AG20443 (cell line): ENCODE results near the gene NOTCH4.
"Not testable (repeated sequence)": the region's sequence is repeated elsewhere in the genome, so short reads cannot be mapped to it uniquely, and the experiment has no call there.

Source experiments
- DNase-seq: peaks from one replicate; pipeline ENCODE4 v3.0.0; 2012; ENCODE audit warnings: low spot score, mixed read lengths

Gene NOTCH4

DNA sequence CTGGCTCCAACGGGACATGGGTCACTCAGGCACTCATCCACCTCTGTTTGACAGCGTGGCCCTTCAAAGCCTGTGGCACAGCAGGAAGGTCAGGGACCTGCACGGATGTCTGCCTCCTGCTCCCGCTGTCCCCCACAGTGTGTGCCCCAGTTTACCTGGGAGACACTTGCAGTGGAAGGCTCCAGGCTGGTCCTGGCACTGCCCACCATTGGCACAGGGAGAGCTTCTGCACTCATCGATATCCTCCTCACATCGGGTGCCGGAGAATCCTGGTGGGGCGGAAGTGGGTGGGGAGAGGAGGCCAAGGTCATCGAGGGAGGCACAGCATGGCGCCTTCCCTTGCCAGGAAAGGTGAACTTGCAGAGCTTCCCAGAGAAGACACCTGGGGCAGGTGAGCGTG is 6.9 kb downstream of the NOTCH4 start:
- no peak for DNase-seq

DNA sequence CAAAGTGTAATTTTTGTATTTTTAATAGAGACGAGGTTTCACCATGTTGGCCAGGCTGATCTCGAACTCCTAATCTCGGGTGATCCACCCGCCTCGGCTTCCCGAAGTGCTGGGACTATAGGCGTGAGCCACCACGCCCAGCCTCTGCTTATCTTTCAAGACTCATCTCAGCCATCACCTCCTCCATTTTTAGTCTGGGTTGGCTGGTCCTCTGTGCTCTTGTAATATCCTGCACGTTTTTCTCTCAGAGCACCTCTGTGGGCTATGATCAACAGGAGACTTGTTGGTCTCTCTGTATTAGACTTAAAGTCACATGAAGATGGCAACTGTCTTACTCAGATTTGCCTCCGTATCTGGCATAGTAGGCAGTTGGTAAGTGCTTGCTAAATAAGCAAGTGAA is 7.6 kb downstream of the NOTCH4 start:
- no peak for DNase-seq

DNA sequence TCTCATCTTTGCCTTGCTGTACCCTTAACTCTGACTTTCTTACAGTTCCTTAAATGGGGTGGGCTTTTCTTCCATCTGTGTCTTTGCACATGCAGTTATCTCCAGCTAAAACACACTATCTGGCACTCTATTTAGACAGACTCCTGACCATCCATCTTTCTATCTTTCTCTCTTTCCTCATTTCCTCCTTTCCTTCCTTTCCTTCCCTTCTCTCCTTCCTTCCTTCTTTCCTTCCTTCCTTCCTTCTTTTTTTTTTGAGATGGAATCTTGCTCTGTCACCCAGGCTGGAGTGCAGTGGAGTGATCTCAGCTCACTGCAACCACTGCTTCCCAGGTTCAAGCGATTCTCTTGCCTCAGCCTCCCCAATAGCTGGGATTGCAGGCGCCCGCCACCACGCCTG is 8.2 kb downstream of the NOTCH4 start:
- no peak for DNase-seq

DNA sequence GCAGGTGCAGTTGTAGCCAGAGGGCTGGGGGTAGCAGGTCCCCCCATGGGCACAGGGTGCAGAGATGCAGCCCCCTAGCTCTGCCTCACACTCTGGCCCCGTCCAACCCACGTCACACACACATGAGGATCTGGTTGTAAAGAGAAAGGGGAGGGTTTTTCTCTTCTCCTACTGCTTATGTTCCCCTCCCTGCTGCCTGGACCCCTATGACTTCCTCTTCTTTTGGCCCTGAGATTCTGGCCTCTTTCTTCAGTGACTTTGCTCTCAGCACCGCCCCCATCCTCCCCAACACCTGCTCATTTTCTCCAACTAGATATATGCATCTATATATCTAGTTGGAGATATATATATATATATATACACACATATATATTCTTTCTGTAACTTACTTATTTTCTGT is 9.7 kb downstream of the NOTCH4 start:
- no peak for DNase-seq

DNA sequence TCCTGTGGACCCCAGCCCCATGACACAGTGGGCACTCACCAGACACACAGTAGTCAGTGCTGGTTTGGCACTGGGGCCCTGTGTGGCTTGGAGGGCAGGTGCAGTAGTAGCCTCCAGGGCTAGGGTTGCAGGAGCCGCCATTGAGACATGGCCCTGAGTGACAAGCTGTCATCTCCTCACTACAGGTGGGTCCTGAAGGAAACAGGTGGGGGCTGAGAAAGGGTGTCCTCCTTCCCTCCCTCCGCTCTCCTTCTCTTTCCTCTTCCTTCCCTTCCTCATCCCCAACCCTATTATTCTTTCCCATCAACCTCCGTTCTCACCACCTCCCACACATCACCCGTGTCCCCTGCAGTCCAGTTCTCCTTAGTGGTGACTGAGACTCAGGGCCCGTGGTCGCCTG is 10.2 kb downstream of the NOTCH4 start:
- no peak for DNase-seq

DNA sequence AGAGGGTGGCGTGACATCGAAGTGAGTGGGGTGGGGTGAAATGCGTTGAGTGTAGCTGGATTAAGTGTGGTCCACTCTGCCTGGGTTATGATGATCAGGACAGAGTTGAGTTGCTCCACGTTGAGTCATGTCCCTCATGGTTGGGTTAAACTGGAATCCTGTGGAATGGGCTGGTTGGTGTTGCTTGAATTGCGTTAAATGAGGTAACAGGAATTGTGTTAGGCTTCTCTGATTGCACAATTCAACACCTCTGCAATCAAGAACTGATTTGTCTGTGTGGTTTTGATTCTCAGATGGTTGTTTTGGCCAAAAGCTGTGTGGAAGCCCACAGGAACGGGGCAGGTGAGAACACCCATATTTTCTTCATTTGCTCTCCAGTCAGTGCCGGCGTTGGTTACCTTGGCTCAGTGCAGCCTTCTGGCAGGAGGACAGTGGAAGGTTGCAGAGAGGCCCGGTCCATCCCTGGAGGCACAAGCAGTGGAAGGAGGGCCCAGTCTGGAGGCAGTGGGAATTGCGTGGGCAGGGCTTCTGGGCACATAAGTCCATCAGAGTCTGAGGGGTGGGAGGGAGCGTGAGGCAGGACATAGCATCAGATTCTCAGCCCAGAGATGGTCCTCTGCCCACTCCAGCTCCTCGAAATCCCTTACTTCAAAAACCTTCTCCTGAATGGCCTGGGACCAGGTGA is 11.6 kb downstream of the NOTCH4 start:
- DNase-seq = no peak

DNA sequence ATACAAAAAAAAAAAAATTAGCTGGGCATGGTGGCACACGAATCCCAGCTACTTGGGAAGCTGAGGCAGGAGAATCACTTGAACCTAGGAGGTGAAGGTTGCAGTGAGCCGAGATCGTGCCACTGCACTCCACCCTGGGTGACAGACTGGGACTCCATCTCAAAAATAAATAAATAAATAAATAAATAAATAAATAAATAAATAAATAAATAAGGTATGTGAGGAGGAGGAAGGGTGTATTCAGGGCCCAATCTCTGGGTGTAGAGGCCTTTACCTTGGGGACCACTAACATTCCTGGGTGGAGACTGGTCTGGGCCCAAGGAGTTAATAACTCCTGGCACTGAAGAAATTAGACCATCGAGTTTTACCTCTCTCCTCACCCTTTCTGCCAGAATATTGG is 12.4 kb downstream of the NOTCH4 start:
- DNase-seq = not testable (repeated sequence)

DNA sequence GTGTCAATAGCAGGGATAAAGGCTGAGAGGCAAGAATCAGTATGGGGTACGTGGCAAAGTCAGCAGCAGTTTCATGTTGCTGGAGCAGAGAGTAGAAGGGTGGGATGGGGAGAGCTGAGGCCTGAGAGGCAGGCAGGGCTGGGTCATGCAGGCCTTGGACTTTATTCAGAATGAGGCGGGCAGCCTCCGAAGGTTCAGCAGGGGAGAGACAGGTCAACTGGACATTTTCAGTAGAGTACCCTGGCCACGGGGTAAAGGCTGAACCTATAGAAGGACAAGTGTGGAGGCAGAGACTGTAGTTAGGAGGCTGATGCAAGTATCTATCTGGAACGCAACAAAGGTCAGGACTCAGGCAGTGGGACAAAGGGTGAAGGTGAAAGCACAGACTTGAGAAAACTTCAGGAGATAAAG is 13.7 kb downstream of the NOTCH4 start:
- DNase-seq = no peak

DNA sequence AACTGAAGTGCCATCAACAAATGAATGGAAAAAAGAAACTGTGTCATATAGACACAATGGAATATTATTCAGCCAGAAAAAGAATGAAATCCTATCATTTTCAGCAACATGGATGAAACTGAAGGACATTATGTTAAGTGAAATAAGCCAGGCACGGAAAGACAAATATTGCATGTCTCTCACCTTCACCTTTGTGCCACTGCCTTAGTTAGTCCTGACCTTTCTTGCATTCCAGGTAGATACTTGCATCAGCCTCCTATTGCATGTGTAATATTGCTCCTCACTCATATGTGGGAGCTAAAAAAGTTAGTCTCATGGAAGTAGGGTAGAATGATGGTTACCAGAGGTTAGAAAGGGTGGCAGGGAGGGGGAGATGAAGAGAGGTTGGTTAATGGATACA is 14.9 kb downstream of the NOTCH4 start:
- no peak for DNase-seq

DNA sequence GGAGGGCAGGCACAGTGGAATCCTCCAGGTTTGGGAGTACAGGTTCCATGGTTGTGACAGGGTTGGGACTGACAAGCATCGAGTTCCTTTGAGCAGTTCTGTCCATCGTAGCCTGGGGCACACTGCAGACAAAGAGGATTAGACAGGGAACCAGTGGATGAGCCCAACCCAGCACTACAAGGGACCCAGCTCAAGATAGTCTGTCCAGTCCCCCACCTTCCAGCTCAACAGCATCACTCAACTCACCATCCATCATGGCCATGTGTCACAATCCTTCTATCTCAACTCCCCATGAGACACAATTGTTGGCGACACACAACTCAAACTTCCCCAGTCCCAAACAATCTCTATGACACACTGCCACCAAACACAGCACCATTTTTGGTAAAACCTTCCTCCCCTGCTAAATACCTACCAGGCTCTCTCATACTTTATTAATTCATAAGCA is 19.6 kb downstream of the NOTCH4 start:
- DNase-seq = no peak

DNA sequence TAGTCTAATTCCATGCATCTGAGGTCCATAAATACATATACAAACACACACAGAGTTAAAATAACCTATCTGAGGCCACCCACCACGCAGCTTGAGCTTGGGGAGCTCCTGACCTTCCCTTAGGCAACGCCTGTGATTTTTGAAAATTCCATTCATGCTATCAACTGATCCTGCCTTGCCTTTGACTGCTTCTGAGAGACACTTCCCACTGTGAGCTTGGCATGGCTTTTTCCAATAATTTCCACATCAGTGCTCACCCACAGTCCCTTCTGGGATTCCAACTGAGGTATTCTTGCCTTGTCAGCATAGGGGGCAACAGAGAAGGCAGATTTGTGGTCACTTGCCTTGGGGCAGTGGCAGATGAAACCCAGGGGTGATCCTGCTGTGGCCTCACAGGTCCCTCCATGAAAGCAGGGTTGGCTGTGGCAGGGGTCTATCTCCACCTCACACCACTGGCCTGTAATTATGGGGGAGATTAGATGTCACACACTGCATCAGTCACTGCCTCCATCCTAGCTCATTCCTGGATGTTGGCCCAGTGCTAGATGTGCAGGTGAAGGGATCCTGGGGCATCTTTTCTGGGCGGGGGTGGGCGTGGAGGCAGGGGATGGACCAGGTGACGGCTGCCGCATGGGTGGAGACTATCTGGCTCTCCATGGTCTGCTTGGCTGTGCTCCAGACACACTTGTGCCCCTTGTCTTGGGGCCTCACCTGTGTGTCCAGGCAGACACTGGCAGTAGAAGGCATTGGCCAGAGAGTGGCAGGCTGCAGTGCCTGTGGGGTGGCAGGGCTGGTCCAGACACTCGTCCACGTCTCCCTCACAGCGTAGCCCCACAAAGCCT is 20.2 kb downstream of the NOTCH4 start:
- no peak for DNase-seq

DNA sequence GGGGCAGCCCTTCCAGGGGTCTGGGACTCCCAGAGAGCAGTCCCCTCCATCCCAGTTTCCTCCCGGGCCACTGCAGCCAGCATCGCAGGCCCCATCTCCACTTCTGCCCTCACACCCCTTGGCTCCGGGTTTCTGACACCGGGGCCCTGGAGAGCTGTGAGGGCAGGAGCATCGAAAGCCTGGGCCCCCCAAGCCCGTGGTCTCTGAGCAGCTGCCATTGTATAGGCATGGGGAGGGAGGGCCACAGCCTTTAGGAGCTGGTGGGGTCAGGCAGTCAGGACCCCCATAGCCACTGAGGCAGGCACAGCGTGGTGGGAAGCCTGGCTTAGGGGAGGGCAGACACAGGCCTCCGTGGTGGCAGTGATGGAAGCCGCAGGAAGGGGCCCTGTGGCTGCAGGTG is 21.7 kb downstream of the NOTCH4 start:
- no peak for DNase-seq

DNA sequence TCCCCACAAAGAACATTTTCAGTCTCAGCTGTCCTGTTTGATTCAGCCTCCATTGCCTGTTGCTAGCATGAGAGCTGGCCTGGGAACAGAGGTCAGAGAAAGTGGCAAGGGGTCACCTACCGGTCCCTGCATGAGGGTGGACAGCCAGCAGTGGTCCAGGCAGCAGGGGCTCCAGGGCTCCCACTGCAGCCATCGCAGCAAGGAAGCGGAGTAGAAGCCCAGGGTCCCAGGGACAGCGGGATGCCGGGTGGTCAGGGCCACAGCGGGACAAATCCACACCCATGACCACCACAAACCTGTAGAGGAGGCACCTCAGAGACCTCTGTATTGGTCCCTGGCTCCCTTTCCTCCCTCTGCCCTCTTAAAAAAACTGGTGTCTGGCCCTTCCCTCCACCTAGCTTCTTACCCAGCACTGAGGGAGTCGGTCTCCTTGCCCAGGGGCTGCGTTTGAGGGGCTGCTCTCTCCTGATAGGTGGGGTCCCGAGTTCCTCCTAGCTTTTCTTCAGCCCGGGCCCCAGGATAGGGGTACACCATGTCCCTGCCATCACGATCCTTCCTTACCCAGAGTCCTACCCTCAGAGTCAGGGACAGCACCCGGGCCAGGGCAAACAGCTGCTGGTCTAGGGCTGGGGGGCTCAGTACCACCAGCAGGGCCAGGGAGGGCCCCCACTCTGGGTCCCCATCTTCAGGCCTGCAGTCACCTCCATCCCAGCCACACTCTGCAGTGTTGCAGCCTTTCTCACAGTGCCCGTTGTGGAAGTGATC is 23.0 kb downstream of the NOTCH4 start:
- no peak for DNase-seq

DNA sequence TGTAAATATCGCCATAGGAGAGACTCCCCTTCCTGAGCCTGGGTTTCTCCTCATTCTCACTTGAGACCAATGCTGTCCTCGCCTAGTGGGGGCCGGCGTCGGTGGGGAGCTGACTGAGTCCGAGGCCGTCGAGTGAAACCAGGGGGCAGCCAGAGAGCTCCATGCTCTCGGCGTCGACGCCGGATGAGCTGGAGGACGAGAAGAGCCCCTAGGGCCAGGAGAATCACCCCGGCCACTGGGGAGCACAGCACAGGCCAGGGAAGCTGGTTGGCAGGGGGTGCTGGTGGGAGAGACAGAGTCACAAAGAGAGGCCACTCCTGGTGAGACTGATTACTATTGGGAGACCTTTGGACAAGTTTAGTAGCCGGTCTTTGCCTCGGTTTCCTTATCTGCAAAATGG is 25.0 kb downstream of the NOTCH4 start:
- no peak for DNase-seq

DNA sequence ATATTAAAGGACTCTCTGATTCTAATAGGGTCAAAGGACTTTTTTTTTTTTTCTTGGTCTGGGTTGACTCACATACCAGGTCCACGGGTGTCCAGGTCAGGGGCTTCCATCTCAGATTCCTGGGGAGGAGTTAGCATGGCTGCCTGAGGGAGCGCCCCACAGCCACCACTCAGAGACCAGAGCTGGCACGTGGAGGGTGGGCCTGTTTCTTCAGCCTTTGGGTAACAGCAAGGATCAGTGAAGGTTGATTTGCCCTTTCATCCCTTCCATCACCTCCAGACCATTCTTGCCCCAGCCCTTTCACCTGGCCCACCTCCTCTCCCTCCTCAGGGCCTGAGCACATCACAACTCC is 25.5 kb downstream of the NOTCH4 start:
- DNase-seq = no peak

DNA sequence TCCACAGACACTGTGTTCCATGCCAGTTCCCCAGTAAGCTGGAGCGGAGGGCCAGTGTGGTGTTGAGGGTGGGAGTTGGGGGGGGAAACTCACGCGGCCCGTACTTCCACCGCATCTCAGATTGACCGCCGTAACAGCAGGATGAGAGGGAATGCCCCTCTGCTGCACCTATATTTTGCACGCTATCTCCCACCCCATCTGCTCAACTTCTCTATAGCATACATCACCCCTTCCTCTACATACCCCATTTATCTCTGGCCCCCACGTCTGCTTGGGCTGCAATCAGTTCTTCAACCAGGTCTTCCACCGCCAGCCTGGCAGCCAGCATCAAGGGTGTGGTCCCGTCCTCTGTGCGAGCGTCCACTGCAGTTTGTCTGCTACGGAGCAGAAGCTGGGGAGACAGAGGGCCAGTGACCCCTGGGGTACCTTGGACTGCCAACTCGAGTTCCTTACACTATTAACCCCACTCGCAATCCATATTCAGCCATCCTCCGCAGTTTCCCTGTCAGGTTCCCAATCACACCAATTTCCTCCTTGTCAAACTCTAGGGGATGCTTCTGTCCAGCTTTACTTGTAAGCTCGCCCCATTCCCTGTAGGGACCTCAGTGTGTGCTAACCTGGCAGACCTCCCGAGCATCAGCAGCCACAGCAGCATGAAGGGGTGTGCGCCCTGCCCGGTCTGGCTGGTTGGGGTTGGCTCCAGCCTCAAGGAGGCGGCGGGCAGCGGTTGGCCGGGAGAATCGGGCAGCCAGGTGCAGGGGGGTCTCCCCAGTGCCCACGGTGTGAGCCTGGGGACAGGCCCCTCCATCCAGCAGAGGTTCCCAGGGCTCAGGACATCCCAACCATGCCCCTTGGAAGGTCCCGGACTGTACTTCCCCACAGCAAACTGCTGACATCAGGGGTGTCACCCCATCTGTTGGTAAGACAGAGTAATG is 26.9 kb downstream of the NOTCH4 start:
- no peak for DNase-seq

DNA sequence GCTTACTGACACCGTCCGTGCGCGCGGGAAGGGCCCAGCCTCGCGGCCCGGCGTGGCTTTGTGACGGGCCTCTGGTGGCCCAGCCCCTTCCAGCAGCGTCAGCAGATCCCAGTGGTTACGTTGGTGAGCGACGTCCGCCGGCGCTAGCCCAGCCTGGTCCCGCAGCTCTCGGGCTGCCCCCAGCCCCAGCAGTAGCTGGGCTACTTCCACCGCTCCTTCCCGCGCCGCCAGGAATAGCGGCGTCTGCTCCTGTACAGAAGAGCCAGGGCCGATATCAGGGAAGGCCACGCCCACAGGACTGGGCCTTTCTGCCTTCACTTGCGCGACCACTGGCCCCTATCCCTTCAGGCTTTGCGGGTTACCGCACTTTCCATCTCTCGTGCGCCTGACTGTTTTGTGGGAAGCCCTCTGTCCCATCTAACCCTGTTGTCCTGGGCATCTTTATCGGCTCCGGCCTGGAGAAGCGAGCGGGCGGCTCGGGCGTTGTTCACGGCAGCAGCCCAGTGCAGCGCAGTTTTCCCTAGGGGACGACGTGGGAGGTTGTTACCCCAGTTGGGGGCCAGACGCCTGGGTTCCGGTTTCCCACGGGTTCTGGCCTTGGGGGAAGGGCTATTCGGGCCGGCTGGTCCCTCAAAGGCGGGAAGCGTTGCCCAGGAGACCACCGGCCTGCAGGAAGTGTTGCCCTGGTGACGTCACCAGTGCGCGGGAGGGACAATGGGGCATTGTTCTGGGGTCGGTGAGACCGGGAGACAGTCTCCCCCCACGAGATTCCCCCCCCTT is 27.8 kb downstream of the NOTCH4 start:
- peak; percentile 75 for DNase-seq

DNA sequence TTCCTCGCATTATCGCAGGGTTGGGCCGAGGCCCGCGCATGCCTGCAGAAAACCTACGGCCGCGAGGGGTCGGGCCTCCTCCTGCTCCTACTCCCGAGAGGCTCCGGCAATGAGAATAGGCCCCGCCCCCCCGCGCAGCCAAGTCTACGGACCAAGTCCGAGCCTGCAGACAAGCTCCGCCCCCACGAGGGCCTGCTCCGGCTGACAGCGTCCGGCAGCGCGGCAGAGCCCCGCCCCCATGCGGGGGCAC is 28.3 kb downstream of the NOTCH4 start:
- DNase-seq = peak; percentile 98

DNA sequence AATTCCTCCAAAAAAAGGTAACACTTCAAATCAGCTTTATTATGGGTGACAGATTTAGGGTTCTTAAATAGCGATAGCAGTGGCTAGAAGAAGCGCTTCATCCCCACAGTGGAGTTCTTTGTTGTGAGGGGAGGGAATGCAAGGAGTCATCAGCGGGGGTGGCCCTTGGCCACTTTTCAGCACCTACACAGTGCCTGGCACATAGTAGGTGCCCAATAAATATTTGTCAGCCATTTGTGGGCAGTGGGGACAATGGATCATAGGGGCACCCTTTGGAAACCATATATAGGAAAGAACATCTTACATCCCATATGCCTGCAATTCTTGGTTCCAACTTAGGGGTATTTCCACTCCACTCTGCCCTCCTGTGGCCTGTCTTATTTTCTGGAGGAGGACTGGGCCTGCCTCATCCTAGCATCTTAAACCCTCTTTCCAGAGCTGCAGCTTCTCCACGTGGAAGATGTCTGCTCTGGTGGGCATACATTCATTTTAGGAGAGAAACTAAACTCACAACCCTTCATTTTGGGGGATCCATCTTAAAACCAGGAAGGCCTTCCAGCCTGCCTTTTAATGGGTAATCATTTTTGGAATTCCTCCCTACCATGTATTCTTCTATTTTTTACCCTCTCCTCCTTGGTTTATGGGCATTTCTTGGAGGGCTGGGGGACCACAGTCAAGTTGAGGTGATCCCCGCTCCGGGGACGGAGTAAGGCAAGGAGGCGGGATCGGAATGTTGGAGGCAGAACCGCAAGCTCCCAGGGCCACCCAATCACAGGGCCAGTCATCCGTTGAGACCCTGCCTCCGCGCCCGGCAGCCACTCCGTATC is 28.8 kb downstream of the NOTCH4 start:
- no peak for DNase-seq

DNA sequence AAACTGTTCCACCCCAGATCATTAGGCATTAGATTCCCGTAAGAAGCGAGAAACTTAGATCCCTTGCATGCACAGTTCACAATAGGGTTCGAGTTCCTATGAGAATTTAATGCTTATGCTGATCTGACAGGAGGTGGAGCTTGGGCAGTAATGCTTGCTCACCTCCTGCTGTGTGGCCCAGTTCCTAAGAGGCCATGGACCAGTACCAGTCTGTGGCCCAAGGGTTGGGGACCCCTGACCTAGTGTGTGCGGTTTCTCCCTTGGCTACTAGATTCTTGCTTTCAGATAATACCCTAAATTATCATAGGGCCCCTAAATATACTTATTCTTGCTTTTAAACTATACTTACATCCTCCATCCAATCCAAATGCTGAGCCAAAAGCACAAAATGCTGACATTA is 29.5 kb downstream of the NOTCH4 start:
- DNase-seq = no peak
